G401.6 (cell line): ENCODE data around the gene TTLL11.
"Not testable (repeated sequence)": the region's sequence is repeated elsewhere in the genome, so short reads cannot be mapped to it uniquely, and the experiment has no call there.

Source experiments
- FAIRE-seq: peaks from 2 replicates; lab custom pipeline; 2012; peaks lifted over from hg19 to GRCh38; lab: Jason Lieb, UNC

Gene TTLL11

DNA sequence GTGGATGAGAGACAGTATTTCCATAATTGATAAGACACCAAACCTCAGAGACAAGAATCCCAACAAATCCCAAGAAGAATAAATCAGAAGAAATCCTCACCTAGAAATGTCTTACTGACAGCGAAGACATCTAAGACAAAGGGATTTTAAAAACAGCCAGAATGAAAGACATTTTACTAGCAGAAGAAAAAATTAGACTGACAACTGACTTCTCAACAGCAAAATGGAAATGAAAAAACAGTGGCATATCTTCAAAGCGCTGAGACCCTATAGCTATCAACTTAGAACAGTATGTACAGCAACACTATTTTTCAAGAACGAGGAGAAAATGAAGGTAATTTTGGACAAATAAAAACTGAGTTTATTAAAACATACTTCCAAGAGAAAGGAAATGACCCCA is 16.3 kb downstream of the TTLL11 start:
- no peak for FAIRE-seq

- FAIRE-seq: no peak
Measured at GRCh38 chr9:122076117-122076516, 17.0 kb downstream of the TTLL11 start.

DNA sequence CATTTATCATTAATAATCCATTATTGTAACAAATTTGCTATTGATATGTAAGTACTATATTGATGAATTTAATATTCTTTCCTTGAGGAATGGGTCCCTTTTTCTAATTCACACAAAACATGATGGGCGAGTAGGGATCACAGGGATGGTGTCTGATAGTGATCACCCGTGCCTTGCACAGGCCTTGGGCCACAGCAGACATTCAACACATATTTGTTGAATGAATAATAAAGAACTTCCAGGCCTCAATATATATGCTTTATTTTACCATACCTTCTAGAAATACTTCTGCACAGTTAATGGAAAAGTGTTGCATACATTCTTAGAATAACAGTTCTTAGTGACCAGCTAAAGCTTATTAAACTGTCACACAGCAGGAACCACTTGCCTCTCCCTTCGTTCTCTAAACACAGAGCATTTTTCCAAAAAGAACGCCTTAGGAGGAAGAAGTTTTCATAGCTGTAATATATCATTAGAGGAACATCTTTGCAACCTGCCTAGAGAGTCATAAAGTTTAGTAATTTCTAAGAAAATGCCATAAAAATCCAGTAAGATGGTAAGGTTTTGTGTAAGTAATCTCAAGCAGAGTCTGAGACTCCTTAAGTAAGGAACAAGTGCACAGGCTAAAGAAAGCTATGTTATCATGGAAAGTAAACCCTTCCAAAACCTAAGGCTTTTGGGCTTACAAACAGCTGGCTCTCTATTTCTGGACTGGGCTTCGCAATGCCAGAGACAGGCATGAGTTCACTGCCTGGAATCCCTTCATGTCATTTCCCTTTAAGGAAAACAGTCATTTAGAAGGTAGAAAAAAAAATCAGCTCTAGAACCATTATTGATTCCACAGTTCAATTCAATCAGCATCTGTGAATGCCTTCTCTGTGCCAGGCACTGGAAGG is 17.7 kb downstream of the TTLL11 start:
- no peak for FAIRE-seq

DNA sequence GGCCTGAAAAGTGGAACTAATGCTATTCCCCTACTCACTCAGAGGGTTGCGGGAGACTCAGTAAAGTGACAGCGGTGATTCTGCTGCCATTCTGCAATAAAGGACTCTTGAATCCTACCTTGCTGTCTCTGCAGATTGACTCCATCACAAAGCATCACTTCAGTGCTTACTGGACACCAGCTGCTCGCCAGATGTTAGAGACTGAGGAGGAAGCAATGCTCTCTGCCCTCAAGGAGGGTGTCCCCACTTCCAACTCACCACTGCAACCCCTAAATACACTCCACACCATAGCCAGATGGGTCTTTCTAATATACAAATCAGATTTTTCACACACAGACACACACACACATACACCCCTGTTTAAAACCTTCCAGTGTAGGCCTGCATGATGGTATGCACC is 21.4 kb downstream of the TTLL11 start:
- FAIRE-seq: no peak

GRCh38 chr9:122070728-122071515 is 22.2 kb downstream of the TTLL11 start:
- no peak for FAIRE-seq

DNA sequence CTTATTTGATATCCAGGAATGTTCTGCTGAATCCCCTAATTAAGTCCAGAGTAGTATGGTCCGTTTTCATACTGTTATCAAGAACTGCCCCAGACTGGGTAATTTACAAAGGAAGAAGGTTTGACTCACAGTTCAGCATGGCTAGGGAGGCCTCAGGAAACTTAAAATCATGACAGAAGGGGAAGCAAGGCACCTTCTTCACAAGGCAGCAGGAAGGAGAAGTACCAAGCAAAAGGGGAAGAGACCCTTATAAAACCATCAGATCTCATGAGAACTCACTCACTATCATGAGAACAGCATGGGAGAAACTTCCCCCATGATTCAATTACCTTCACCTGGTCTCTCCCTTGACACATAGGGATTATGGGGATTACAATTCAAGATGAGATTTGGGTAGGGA is 26.4 kb downstream of the TTLL11 start:
- FAIRE-seq: not testable (repeated sequence)

DNA sequence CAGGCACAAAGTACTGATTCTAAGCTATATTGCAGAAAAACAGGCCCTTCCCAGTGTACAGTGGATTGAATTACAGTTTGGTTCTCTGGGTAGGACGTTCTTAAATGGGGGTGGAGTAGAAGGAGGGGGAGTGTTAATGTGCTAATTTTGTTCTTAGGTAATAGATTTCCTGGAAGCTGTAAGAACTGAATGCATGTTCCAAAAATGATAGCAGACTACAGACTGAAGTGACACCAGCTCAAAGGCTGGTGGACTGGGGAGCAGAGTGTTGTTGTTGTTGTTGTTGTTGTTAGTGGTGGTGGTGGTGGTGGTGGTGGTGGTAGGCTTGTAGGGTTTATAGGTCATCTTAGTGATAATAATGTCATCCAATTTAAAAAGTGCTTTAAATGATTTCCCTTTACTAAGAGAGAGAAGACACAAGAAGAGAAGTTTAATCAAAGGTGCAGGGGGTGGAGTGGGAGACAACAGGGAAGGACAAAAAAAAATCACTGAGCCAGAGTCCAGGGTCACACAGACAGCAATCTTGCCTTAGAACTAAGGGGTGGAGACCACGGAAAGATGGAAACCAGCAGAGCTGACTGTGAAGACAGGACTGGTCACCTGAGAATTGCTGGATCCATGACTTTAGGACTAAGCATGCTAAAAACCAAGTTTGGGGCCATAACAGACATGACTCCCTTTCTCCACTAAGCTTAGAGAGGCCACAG is 27.0 kb downstream of the TTLL11 start:
- FAIRE-seq: no peak

GRCh38 chr9:122060481-122060880 is 32.6 kb downstream of the TTLL11 start:
- FAIRE-seq: no peak

GRCh38 chr9:122059955-122060324 is 33.2 kb downstream of the TTLL11 start:
- FAIRE-seq: no peak

GRCh38 chr9:122059214-122059954 is 33.7 kb downstream of the TTLL11 start:
- FAIRE-seq: no peak

GRCh38 chr9:122058709-122059108 is 34.4 kb downstream of the TTLL11 start:
- FAIRE-seq: no peak

GRCh38 chr9:122058051-122058450 is 35.1 kb downstream of the TTLL11 start:
- no peak for FAIRE-seq

- no peak for FAIRE-seq
Measured at GRCh38 chr9:122057211-122057610, 35.9 kb downstream of the TTLL11 start.

DNA sequence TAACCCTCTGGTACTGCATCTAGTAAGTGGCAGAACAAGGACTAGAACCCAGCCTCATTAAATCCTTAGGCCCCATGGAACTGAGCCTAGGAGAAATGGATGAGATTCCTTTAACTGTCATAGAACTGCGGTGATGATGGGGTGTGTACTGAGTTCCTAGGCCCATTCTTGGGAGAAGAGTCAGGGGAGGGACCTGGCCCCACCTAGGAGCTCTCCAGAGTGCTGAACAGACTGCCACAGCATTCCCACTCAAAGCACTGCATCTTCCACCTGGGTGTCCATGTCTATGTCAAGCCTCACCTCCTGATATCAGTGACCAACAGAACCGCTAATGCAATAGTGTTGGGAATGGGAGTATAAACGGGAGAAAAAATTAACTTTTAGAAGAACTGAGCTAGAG is 36.6 kb downstream of the TTLL11 start:
- no peak for FAIRE-seq

GRCh38 chr9:122055701-122056100 is 37.4 kb downstream of the TTLL11 start:
- FAIRE-seq: no peak

DNA sequence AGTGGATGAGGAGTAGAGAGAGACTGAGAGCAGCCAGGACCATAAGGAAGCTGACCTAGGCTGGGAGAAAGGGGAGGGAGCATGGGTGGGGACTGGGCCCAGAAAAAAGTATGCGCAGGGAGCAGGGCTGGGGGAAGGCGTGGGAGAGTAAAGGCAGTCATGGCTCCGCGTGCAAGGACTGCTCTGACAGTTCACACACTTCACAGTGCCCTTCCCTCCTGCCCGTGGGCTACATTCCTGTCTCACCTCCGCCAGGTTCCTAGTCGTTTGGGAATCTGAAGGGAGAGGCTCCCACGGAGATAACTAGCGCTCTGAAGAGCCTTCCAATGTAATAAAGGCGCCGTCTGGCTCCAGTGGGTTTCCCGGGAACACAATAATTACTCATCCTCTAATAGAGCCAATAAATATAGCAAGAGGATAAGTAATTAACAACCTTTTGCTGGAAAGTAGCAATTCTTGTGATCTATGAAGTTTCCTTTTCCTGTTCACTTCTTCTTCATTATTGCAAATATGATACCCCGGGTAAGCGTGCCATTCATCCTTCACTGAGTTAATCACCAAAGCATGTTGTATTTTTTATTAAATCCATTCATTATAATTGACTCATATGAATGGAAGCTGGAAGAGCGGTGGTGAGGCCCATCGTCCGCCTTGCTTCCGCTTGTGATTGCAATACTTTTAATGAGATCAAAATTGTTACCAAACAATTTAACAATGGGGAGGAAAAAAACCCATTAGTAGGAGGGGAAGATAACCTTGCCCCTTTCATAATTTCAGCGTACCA is 39.3 kb downstream of the TTLL11 start:
- no peak for FAIRE-seq

DNA sequence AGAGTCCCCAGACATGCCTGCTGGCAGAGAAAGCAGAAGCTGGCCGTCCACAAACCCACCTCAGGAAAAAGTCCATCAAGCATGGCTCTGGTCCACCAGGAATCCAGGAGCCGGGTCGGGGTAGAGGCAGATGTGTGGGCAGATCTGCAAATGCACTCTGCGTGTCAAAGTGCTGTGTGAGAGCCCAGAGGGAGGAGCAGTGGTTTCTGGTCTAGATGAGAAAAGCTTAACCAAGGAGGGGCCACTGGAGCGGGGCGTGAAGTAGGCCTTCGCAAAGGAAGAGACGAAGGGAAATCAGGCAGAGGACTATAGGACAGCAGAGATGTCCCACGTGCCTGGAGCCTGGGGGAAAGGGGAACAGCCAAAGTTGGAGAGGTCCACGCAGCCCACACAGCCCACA is 40.0 kb downstream of the TTLL11 start:
- FAIRE-seq: no peak

DNA sequence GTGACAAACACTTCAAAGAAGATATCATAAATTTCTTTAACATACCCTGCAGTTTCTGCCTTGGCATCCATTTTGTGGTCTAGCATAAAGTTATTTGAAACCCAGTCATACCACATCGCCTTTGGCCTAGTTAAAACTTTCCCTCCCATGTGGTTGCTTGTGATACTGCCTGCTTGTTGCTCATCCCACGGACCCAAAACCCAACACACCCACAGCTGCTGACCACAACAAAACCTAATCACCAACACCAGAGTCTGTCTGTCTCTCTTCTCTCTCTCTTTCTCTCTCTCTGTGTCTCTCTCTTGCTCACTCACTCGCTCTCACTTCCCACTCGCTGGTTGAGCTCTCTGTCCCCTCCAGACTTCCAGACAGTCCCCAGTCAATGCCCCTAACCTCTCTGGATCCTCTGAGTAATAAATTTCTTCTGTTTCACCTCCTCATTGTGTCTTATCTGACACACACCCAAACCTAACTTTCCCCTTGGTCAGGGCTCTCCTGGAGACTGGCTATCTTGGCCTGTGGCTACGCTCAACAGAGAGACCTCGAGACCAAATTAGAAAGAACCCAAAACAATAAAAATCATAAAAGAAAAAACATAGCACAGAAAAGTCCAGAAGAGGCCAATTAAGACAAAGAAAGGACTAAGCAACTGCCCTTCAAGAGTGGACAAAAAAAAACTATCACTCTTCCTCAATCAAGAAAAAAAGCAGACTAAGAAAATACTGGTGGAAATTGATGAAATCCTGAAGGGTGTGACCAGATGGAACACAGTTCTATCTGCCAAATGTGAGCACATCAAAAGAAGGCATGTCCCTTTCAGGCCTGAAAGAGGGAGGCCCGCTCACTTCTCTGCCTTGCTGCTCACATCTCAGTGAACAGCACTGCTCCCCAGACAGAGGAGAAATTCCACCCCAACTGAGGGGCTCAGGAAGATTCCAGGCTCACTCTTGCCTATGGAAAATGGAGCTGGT is 41.5 kb downstream of the TTLL11 start:
- no peak for FAIRE-seq

GRCh38 chr9:122050167-122050566 is 42.9 kb downstream of the TTLL11 start:
- FAIRE-seq: no peak

GRCh38 chr9:122042056-122042455 is 51.1 kb downstream of the TTLL11 start:
- no peak for FAIRE-seq
